IMR-90 (cell line): ENCODE results near the gene GLB1L. TPM values are rescaled to one million over a fixed set of nuclear protein-coding genes. Genes with fewer than 3 reads are reported as not detected.

Source experiments
- ATAC-seq: fragments of 200-7000 bp; cut with Tn5 transposase; 2 replicates; pipeline ENCODE4 v1.9.1; 2020; ENCODE audit warnings: low read depth, mild to moderate bottlenecking, moderate library complexity
- BruUV-seq: library from RNA; stranded (reverse); fragments of 400-500 nt; replicated peaks from 2 replicates; lab custom pipeline; 2021; lab: Mats Ljungman, UMichigan
- CTCF ChIA-PET: fragments of 300-600 bp; formaldehyde crosslinking; extraction: SDS; loops from one replicate; lab custom pipeline; 2021; ENCODE audit warnings: antibody characterized with exemption; lab: Yijun Ruan, JAX
- POLR2A ChIA-PET: fragments of 300-600 bp; sonication (Branson Sonifier 250); formaldehyde crosslinking; loops from one replicate; lab custom pipeline; 2022; ENCODE audit warnings: antibody characterized with exemption; ENCODE audit not compliant: unreplicated experiment; lab: Charles Lee
- DNase-seq: peaks from one replicate; pipeline ENCODE4 v3.0.0; 2013
- H2AFZ ChIP-seq: replicated peaks from 2 replicates; pipeline ENCODE3; 2013; ENCODE audit warnings: low read length, mild to moderate bottlenecking; ENCODE audit not compliant: poor library complexity
- H2AK5ac ChIP-seq: 2 replicates; pipeline ENCODE4 v1.6.1; 2013; ENCODE audit warnings: low read depth, low read length, inconsistent platforms
- H2AK9ac ChIP-seq: replicated peaks from 2 replicates; pipeline ENCODE3; 2013; ENCODE audit warnings: mild to moderate bottlenecking, low read depth, low read length, moderate library complexity; ENCODE audit not compliant: poor library complexity
- H2BK120ac ChIP-seq: 2 replicates; pipeline ENCODE4 v1.6.1; 2013; ENCODE audit warnings: low read depth, low read length, inconsistent platforms
- H2BK15ac ChIP-seq: 3 replicates; pipeline ENCODE4 v1.6.1; 2013; ENCODE audit warnings: low read depth, low read length, inconsistent platforms
- H2BK20ac ChIP-seq: 2 replicates; pipeline ENCODE4 v1.6.1; 2013; ENCODE audit warnings: low read depth, mild to moderate bottlenecking, inconsistent platforms, low read length, moderate library complexity
- H2BK5ac ChIP-seq: 2 replicates; pipeline ENCODE4 v1.6.1; 2013; ENCODE audit warnings: mild to moderate bottlenecking, low read depth, low read length, inconsistent platforms; ENCODE audit not compliant: poor library complexity, severe bottlenecking
- H3K14ac ChIP-seq: replicated peaks from 2 replicates; pipeline ENCODE4 v1.6.1; 2013; ENCODE audit warnings: low read depth, low read length, inconsistent platforms
- H3K18ac ChIP-seq: 2 replicates; pipeline ENCODE4 v1.6.1; 2013; ENCODE audit warnings: low read depth, low read length, control low read depth
- H3K23ac ChIP-seq: 2 replicates; pipeline ENCODE4 v1.6.1; 2013; ENCODE audit warnings: low read depth, low read length, inconsistent platforms
- H3K27ac ChIP-seq: 2 replicates; pipeline ENCODE4 v1.5.1; 2013; ENCODE audit warnings: mild to moderate bottlenecking, control low read depth, low read length; ENCODE audit not compliant: insufficient read depth
- H3K27me3 ChIP-seq: 2 replicates; pipeline ENCODE4 v1.6.1; 2013; ENCODE audit warnings: low read length; ENCODE audit not compliant: control insufficient read depth, insufficient read depth
- H3K36me3 ChIP-seq: 2 replicates; pipeline ENCODE4 v1.6.1; 2013; ENCODE audit warnings: low read length, mixed read lengths; ENCODE audit not compliant: control insufficient read depth, insufficient read depth
- H3K4ac ChIP-seq: 2 replicates; pipeline ENCODE4 v1.6.1; 2013; ENCODE audit warnings: low read depth, low read length, inconsistent platforms
- H3K4me1 ChIP-seq: 2 replicates; pipeline ENCODE4 v1.6.1; 2013; ENCODE audit warnings: low read length, mixed read lengths; ENCODE audit not compliant: control insufficient read depth, insufficient read depth
- H3K4me2 ChIP-seq: 2 replicates; pipeline ENCODE4 v1.6.1; 2013; ENCODE audit warnings: low read depth, mild to moderate bottlenecking, control low read depth, low read length, moderate library complexity
- H3K4me3 ChIP-seq: 2 replicates; pipeline ENCODE4 v1.5.1; 2013; ENCODE audit warnings: low read depth, mild to moderate bottlenecking, control low read depth, low read length, moderate library complexity; ENCODE audit not compliant: insufficient read depth
- H3K56ac ChIP-seq: 2 replicates; pipeline ENCODE4 v1.6.1; 2013; ENCODE audit warnings: low read length, inconsistent platforms; ENCODE audit not compliant: insufficient read depth; ENCODE audit errors: extremely low read depth
- H3K79me1 ChIP-seq, 2 experiments: 2 replicates each; pipeline ENCODE4 v1.6.1; 2013; ENCODE audit warnings: low read length in 2 of 2, inconsistent platforms in 1 of 2, low read depth in 1 of 2
- H3K9ac ChIP-seq: 2 replicates; pipeline ENCODE4 v1.6.1; 2013; ENCODE audit warnings: low read depth, low read length, control low read depth
- H3K9me1 ChIP-seq: 2 replicates; pipeline ENCODE4 v1.6.1; 2013; ENCODE audit warnings: low read length, inconsistent platforms; ENCODE audit not compliant: insufficient read depth
- H3K9me3 ChIP-seq: 2 replicates; pipeline ENCODE4 v1.6.1; 2013; ENCODE audit warnings: low read length; ENCODE audit not compliant: control insufficient read depth, insufficient read depth
- H4K20me1 ChIP-seq: 2 replicates; pipeline ENCODE4 v1.6.1; 2013; ENCODE audit warnings: low read length, inconsistent platforms; ENCODE audit not compliant: insufficient read depth
- H4K5ac ChIP-seq: 2 replicates; pipeline ENCODE4 v1.6.1; 2013; ENCODE audit warnings: mild to moderate bottlenecking, low read depth, low read length, control low read depth
- H4K8ac ChIP-seq, 2 experiments: 2 replicates each; pipeline ENCODE4 v1.6.1; 2013; ENCODE audit warnings: low read depth in 2 of 2, low read length in 2 of 2, control low read depth in 1 of 2, inconsistent platforms in 1 of 2
- H4K91ac ChIP-seq: 2 replicates; pipeline ENCODE4 v1.6.1; 2013; ENCODE audit warnings: low read depth, low read length, inconsistent platforms; ENCODE audit not compliant: insufficient read depth
- CEBPB ChIP-seq: IDR thresholded peaks from 2 replicates; pipeline ENCODE4 v1.6.1; 2012; ENCODE audit warnings: low read depth, low read length, improper control_type of control experiment
- CHD1 ChIP-seq: IDR thresholded peaks from 2 replicates; pipeline ENCODE4 v1.6.1; 2012; ENCODE audit warnings: low read depth, low read length, improper control_type of control experiment
- FOS ChIP-seq: fragments of 150-350 bp; IDR thresholded peaks from 2 replicates; pipeline ENCODE4 v1.6.1; 2016; ENCODE audit warnings: low read depth, low read length
- MAFK ChIP-seq: IDR thresholded peaks from 2 replicates; pipeline ENCODE4 v1.6.1; 2012; ENCODE audit warnings: low read depth, low read length, improper control_type of control experiment
- MAZ ChIP-seq: IDR thresholded peaks from 2 replicates; pipeline ENCODE4 v1.6.1; 2012; ENCODE audit warnings: low read depth, mild to moderate bottlenecking, low read length, improper control_type of control experiment, moderate library complexity, borderline replicate concordance
- POLR2A ChIP-seq: IDR thresholded peaks from 2 replicates; pipeline ENCODE4 v1.6.1; 2012; ENCODE audit warnings: mild to moderate bottlenecking, low read depth, low read length
- RCOR1 ChIP-seq: IDR thresholded peaks from 2 replicates; pipeline ENCODE4 v1.6.1; 2012; ENCODE audit warnings: mild to moderate bottlenecking, low read length, improper control_type of control experiment; ENCODE audit not compliant: insufficient replicate concordance
- SMC3 ChIP-seq: fragments of 150-350 bp; IDR thresholded peaks from 2 replicates; pipeline ENCODE4 v1.6.1; 2016; ENCODE audit warnings: low read depth, mild to moderate bottlenecking, antibody characterized with exemption, low read length, moderate library complexity
- WGBS, 2 experiments: methylation state at CpG; one replicate each; pipeline versions ENCODE4 v1.1.5 to v1.1.7; 2013; ENCODE audit warnings: missing lambda C conversion rate in 2 of 2; ENCODE audit not compliant: insufficient read length in 1 of 2; ENCODE audit errors: extremely low coverage in 2 of 2; 5-methylcytosine and 5-hydroxymethylcytosine counted together
- dilution Hi-C: fragments of 300-500 bp; cut with HindIII; formaldehyde crosslinking; loops from one replicate; pipeline ENCODE4 v1.14.3; 2018; ENCODE audit warnings: low sequenced_read_pairs; ENCODE audit not compliant: unreplicated experiment
- in situ Hi-C: fragments of 300-500 bp; cut with MboI; formaldehyde crosslinking; loops from 3 replicates; pipeline ENCODE4 v1.14.3; 2019; ENCODE audit warnings: low sequenced_read_pairs, inconsistent platforms, mixed read lengths
- intact Hi-C: fragments of 100-400 bp; cut with micrococcal nuclease; formaldehyde crosslinking; loops from 2 replicates; pipeline ENCODE4 v1.10.0; 2022
- polyA plus RNA-seq, 3 experiments: library from polyadenylated mRNA; depleted of rRNA; stranded (reverse); fragments of >200 nt; gene quantifications; 2 replicates each; pipeline ENCODE4 v1.2.3, GENCODE V29; 2012; ENCODE audit warnings: low replicate concordance in 1 of 3
- total RNA-seq: library from RNA; depleted of rRNA; stranded (reverse); fragments of >200 nt; gene quantifications from 2 replicates; pipeline ENCODE4 v1.2.3, GENCODE V29; 2012

GLB1L gene
- total and polyA plus RNA-seq, 2 of the 4 experiments (the other 2 are of a cell fraction), result 4.1 to 6.2 TPM

GRCh38 chr2:219249203-219249980 is 4.1 kb upstream of the GLB1L start:
- no CpG with 5 or more reads among the region's 7 CpGs for WGBS, 2 experiments
- H3K36me3 ChIP-seq, result peaks cover 21% of the 10 kb centered on the region; the same call in 1 of the 2 replicates
- peak overlapping the region; percentile 90 for H2BK5ac ChIP-seq
- ATAC-seq (peak; percentile 55), DNase-seq (peak; percentile 75)
- H3K14ac ChIP-seq, result peak overlapping the region; percentile 90
- dilution Hi-C loops, result no loop called here
- peak overlapping the region; percentile 82 for H4K5ac ChIP-seq
- POLR2A ChIA-PET, result interaction anchor here (1.0 kb wide), 1 partner anchor 20 kb away, joined by 18 read pairs; the partner anchor contains the start of genes ANKZF1 and ATG9A
- H3K79me1 ChIP-seq, result peaks cover 23 to 46% of the 10 kb centered on the region in 2 experiments
- no peaks in the 10 kb centered on the region for H3K9me3 ChIP-seq
- H2BK120ac ChIP-seq, result peak overlapping the region; percentile 70
- peak overlapping the region; percentile 72 for H3K27ac ChIP-seq
- peak overlapping the region; percentile 82 for H4K91ac ChIP-seq
- H2AK9ac ChIP-seq, result peak overlapping the region; percentile 99
- peak overlapping the region; percentile 50; the same call in 2 of the 3 replicates for H2BK15ac ChIP-seq
- TF ChIP-seq POLR2A, result peak; percentile 4; the same call in 1 of the 2 replicates
- peak; percentile 11 for TF ChIP-seq RCOR1
- TF ChIP-seq FOS, result no peak
- TF ChIP-seq MAFK, result no peak
- no peak for TF ChIP-seq CEBPB
- no peak for TF ChIP-seq CHD1
- peak; percentile 15; the same call in 1 of the 2 replicates for TF ChIP-seq MAZ
- TF ChIP-seq SMC3, result no peak
- H3K4me3 ChIP-seq, result no peak overlapping the region
- 0 out of 2 replicates have a peak, but pooled peaks cover 8% of the 10 kb centered on the region for H4K20me1 ChIP-seq
- peak overlapping the region; percentile 7 to 82 for H4K8ac ChIP-seq
- CTCF ChIA-PET, result interaction anchor here (0.8 to 2.3 kb wide), 3 partner anchors 28 to 45 kb away, joined by 6 to 10 read pairs (median 8); no protein-coding TSS in a partner anchor
- peak overlapping the region; percentile 76 for H3K18ac ChIP-seq
- intact Hi-C loops, result no loop called here
- peaks cover 44% of the 10 kb centered on the region for H3K4me1 ChIP-seq
- no TSS peak for BruUV-seq
- H3K4me2 ChIP-seq, result peak overlapping the region; percentile 58
- H3K27me3 ChIP-seq, result peaks cover under 1% of the 10 kb centered on the region; the same call in 1 of the 2 replicates
- in situ Hi-C loops, result no loop called here
- peak overlapping the region; percentile 87 for H3K4ac ChIP-seq
- H2BK20ac ChIP-seq, result peak overlapping the region; percentile 54
- H3K23ac ChIP-seq, result peak overlapping the region; percentile 79; the same call in 1 of the 2 replicates
- H2AFZ ChIP-seq, result peak overlapping the region; percentile 81
- H3K9me1 ChIP-seq, result peaks cover 48% of the 10 kb centered on the region
- peak overlapping the region; percentile 81 for H2AK5ac ChIP-seq
- H3K9ac ChIP-seq, result peak overlapping the region; percentile 20
- H3K56ac ChIP-seq, result peak overlapping the region; percentile 76
